GM20000 (cell line): Measurements from ENCODE around the gene RREB1.

Experiments used
- DNase-seq: peaks from one replicate; pipeline ENCODE4 v3.0.0; 2012; ENCODE audit warnings: low spot score
- CTCF ChIP-seq: IDR thresholded peaks from 2 replicates; pipeline ENCODE4 v1.5.1; 2012; ENCODE audit warnings: mild to moderate bottlenecking, control low read depth; ENCODE audit errors: extremely low read depth, missing control alignments

The RREB1 gene

GRCh38 chr6:7204726-7205125, 97.0 kb downstream of the RREB1 start:
- no peak for TF ChIP-seq CTCF
- no peak for DNase-seq

- no peak for DNase-seq
- no peak for TF ChIP-seq CTCF
These were observed 100.0 kb downstream of the RREB1 start for GRCh38 chr6:7207720-7208119.

- DNase-seq: no peak
- TF ChIP-seq CTCF: no peak
These were observed 105.7 kb downstream of the RREB1 start for GRCh38 chr6:7213416-7213815.

GRCh38 chr6:7214468-7214867, 106.7 kb downstream of the RREB1 start:
- DNase-seq: no peak
- no peak for TF ChIP-seq CTCF

DNA sequence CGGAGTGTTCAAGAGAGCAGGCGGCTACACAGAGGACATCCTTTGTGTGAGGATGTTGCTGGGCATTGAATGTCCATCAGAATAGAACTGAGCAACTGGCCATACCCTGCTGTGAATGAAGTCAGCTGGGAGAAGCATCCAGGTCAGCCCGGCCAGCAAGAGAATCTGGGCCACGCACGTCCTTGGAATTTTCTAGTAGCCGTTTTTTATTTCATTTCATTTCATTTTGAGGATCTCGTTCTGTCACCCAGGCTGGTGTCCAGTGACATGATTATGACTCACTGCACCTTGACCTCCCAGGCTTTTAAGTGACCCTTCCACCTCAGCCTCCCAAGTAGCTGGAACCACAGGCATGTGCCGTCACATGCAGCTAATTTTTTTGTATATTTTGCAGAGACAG, 107.4 kb downstream of the RREB1 start:
- TF ChIP-seq CTCF: no peak
- DNase-seq: no peak

DNA sequence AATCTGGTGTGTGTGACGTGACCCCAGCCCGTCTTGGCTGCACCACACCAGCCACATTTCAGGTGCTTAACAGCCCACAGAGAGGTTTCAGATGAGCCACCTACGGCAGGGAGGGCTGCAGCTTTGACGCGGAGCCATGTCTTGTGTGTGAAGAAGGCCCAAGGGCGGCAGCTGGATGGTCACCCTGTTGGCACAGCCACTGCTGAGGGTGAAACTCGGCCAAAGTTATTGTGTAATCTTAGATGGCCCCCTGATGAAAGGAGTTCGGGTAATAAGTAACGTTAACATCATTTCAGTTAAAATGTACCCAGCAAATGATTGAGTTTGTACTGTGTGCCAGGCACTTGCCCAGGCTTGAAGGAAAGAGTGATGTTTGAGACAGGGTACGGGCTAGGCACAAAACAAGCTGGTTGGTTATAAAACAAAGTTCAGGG, 108.1 kb downstream of the RREB1 start:
- DNase-seq: no peak
- TF ChIP-seq CTCF: no peak

DNA sequence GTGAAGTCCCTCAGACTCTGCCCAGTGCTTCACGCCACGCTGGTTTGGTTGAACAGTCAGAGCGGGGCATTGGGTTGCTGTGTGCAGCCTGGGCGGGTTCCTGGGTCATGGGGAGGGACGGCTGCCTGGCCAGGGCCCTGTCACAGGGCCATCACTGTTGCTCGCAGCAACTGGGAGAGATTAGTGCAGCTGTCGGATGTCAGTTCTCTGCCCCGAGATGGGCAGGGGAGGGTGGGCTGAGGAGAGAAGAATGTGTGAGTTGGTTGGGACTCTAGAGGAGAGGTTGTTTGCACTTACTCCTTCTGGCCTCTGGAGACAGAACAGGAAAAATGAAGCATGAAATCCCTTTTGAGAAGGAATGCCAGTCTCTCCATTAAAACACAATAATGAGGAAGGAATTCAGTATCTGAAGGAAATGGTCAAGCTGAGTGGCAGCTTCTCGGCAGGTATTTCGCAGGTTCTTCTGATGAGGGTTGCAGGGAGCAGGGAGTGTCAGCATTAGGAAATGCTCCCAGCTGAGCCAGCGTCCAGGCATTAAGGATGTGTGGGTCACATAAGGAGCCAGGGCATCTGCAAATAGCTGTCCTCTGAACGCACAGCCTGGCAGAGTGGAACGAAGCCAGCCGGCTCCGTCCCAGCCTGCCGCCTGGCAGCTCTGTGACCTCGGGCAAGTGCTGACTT, 109.3 kb downstream of the RREB1 start:
- no peak for DNase-seq
- no peak for TF ChIP-seq CTCF
